ENCODE data around the gene JARID2.
A peak's percentile ranks its signal among the peaks of the same experiment; 100 is the strongest.

JARID2 gene

DNA sequence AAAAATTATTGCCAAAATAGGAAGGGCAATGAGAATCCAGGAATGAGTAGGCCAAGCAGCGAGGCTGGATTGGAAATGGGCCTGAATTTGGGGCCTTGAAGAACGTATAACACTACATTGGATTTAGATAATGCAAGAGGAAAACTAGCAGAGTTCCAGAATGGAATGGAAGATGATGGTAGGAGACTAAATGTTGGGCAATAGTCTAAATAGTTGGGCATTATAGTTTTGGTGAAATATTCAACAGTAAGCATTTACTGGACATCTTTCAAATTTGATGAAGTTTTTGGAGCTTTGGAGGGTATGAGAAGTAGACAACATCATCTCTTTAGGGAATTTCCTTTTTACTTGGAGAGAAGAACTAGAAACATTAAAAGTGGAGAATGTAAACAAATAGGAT lies 3.4 kb upstream of the JARID2 start:
- H3K4me3 ChIP-seq (ENCODE audit: low read depth, low read length), result no peak overlapping the region

DNA sequence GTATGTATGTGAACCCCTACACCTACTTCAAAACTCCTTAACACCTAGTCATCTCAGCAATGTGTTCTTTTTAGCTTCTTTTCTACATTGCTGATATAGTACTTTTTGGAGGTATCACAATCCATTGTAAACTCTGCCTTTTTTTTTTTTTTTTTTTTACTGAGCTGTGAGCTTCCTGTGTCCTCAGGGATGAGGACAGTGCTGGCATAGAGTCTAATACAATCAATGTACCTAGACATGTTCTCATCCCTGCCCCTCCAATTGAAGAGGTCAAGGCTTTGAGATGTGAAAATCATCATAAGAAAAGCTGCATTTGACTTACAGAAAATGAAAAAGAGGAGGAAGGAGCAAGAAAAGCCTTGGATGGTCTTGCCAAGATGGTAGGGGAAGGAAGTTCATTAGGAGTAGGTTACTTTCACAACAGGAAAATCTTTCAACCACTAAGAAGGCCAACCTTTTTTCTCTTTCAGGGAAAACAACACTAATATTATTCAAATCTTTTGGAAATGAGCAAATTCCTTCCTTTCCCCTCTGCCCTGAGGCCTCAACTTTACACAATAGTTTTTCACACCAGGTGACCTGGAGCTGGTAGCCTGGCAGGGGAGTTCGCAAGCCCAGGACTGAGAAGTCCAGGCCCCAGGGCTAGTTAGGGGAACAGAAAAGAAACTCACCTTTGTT lies 2.8 kb upstream of the JARID2 start:
- no peak overlapping the region for H3K4me3 ChIP-seq (ENCODE audit: low read depth, low read length)
- TF ChIP-seq, protein P1, sequence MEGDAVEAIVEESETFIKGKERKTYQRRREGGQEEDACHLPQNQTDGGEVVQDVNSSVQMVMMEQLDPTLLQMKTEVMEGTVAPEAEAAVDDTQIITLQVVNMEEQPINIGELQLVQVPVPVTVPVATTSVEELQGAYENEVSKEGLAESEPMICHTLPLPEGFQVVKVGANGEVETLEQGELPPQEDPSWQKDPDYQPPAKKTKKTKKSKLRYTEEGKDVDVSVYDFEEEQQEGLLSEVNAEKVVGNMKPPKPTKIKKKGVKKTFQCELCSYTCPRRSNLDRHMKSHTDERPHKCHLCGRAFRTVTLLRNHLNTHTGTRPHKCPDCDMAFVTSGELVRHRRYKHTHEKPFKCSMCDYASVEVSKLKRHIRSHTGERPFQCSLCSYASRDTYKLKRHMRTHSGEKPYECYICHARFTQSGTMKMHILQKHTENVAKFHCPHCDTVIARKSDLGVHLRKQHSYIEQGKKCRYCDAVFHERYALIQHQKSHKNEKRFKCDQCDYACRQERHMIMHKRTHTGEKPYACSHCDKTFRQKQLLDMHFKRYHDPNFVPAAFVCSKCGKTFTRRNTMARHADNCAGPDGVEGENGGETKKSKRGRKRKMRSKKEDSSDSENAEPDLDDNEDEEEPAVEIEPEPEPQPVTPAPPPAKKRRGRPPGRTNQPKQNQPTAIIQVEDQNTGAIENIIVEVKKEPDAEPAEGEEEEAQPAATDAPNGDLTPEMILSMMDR (IDR thresholded peaks at IDR 0.05; ENCODE audit: low read depth, low read length), result no peak

More for the DNA sequence above, 3.4 kb upstream of the JARID2 start:
- TF ChIP-seq, protein P1 (IDR thresholded peaks at IDR 0.05; ENCODE audit: low read depth, low read length), result no peak

DNA sequence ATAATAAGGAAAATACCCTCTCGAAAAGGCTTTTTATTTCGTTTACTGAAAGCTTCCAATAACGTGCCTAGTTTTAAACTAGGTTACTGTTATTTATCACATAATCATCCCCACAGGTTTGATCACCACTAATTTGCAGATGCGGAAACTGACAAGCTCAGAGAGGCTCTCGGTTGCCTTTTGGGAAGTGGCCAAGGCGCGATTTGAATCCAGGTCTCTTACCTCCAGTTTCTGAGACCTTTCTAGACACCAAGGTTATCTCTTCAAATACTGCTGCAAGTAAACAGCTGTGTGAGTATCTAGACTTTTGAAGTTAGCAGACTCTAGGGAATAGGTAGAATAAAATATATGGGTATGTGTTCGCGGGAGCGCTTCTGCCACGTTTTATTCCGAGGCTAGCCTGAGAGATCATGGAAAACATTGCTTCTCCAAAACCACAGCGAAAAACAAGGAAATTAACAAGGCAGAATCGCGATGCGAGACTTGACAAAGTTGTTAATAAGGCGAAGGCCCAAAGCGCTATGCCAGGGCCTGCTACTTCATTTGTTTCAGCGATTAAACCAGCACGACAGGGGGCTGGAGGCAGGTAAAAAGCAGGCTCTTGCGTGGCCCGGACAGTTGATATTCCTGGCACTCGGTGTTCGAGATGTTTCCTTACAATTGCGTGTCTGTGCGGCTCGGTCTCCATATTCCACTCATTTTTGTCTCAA lies 1.8 kb upstream of the JARID2 start:
- peak overlapping the region; percentile 77 for H3K4me3 ChIP-seq (ENCODE audit: low read depth, low read length)
- TF ChIP-seq, protein P1 (IDR thresholded peaks at IDR 0.05; ENCODE audit: low read depth, low read length), result no peak

DNA sequence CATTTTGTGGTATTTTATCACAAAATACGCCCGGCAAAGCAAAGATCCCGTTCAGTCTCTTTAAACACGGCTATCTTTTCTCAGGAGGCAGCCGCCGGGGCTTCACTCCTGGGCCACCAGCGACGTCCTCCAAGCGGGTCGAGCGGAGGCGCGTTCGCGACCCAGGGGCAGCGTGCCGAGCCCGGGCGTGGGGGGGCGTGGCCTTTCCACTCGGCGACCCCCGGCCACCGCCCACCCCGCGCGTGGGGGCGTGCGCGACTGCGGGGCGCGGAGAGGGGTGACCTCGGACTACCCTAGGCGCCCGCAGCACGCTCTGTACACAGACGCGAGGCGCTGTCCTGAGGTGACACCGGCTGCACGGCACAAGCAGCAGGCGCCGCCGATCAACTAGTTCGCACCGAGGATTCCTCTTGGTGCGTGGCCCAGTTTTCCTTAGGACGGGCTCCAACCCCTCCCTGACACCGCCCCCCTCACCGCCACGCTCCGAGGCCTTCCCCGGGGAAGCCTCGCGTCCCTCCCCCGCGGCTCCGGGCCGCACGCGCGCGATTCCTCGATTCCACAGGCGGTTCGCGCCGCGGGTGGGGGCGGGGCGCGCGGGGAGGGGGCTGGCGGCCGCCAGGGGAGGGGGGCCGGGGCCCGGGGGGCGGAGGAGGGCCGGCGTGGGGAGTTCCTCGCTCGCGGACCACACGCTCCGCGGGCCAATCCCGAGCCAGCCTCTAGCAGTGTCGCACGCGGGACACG lies 1.1 kb upstream of the JARID2 start:
- peak overlapping the region; percentile 77 for H3K4me3 ChIP-seq (ENCODE audit: low read depth, low read length)
- TF ChIP-seq, protein P1 (IDR thresholded peaks at IDR 0.05; ENCODE audit: low read depth, low read length), result no peak

DNA sequence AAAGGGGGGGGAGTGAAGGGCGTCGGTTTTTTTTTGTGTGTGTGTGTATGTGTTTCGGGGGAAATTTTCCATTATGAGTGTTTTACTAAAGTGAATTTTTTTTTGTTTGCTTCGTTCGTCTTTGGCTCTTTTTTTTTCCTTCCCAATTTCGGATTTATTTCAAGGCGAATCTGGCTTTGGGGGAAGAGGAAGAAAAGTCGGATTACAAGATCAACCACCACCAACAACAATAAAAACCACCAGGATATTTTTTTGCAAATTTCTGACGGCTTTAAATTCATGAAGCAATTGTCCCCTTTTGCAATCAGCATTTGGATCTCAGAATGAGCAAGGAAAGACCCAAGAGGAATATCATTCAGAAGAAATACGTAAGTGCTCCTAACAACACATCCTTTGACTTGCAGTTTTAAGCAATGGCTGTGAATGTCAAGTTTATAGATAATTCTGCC lies 372 bp downstream of the JARID2 start:
- peak overlapping the region; percentile 77 for H3K4me3 ChIP-seq (ENCODE audit: low read depth, low read length)
- TF ChIP-seq, protein P1 (IDR thresholded peaks at IDR 0.05; ENCODE audit: low read depth, low read length), result no peak

DNA sequence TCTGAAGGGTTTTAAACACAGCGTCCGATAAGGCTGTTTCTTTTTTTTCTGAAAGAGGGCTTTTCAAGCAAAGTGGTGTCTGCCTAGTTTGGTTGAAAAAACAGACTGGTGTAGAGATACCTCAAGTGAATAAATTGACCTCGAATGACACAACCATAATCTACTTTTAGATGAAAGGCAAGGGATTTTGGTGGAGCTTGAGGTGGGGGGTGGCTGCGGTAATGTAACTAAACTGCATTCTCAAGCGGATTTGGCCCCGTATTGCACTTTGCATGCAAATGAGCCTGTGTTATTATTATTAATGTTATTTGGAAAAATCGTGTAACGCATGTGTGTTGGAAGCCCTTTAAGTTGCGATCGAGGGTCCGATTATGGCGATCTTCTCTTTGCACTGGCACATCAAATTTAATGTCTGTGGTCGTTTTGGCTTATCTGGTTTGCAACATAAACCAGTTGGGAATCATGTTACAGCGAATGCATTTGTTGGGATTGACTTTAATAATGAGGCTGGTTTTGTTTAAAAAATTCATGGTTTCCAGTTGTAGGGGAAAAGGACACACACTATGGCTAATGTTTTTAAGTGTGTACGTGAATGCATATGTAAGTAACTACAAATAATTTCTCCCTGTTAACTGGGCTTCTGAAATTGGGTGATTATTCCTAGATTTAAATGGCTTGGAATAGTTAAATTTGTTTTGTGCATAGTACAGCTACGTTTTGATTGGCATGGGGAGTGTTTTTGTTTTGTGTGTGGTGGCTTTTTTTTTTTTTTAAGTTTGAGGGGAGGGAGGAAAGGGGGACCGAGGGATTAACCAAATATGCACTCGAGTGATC lies 1.0 kb downstream of the JARID2 start:
- TF ChIP-seq, protein P1 (IDR thresholded peaks at IDR 0.05; ENCODE audit: low read depth, low read length), result no peak
- H3K4me3 ChIP-seq (ENCODE audit: low read depth, low read length), result peak overlapping the region; percentile 77
